ENCODE data around the gene CCDC43. TPM values are rescaled to one million over a fixed set of nuclear protein-coding genes. Genes with fewer than 3 reads are reported as not detected.

The CCDC43 gene
- total and polyA plus RNA-seq, 2 of the 13 experiments (the other 11 are each of a cell fraction or from before 2014, with no cell fraction given): 17.5 to 94.8 TPM

DNA sequence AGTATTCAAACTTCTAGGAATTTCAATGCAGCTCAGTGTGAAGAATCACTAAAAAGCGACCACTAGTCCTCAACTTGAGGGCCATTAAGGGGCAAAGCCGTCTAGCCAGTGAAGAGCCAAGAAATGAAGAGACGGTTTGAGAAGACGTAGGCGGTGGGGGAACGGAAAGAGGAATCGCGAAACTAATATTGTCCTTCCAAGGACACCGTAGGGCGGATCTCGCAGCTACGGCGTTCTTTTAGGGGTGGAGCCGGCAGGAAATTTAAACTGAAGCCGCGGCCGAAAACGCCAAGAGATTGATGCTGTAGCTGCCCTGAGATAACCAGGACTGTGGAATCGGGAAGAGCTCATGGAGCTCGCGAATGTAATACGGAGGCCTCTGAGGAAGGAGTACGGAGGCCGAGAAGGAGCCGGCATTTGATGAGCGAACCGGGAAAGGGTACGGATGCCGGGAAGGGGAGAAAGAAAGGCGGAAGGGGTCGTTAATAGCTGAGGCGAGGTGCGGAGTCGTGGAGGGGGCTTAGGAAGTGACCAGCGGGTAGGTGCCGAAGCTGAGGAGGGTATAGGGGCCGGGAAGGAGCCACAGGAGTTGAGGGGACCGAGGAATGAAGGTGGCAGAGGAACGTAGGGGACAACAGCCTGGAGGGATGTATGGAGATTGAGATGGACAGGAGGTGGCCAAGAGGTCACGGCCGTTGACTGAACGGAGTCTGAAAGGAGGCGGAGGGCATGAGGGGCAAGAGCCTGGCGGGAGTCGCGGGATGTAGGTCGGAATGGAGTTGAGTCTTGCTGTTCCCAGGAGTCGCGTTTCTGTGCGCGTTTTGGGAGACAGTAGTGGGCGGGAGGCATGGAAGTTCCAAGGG is 19.1 kb upstream of the CCDC43 start, which contains the start of gene DBF4B (continued):
- TF ChIP-seq ZNF720 (CRISPR knock-in tag; IDR thresholded peaks at IDR 0.05): no peak
- TF ChIP-seq MIXL1 (CRISPR knock-in tag; IDR thresholded peaks at IDR 0.05): peak; percentile 69; the same call in 1 of the 2 replicates
- TF ChIP-seq, protein P1, sequence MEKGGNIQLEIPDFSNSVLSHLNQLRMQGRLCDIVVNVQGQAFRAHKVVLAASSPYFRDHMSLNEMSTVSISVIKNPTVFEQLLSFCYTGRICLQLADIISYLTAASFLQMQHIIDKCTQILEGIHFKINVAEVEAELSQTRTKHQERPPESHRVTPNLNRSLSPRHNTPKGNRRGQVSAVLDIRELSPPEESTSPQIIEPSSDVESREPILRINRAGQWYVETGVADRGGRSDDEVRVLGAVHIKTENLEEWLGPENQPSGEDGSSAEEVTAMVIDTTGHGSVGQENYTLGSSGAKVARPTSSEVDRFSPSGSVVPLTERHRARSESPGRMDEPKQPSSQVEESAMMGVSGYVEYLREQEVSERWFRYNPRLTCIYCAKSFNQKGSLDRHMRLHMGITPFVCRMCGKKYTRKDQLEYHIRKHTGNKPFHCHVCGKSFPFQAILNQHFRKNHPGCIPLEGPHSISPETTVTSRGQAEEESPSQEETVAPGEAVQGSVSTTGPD (CRISPR knock-in tag; IDR thresholded peaks at IDR 0.05): no peak
- TF ChIP-seq, protein P2, sequence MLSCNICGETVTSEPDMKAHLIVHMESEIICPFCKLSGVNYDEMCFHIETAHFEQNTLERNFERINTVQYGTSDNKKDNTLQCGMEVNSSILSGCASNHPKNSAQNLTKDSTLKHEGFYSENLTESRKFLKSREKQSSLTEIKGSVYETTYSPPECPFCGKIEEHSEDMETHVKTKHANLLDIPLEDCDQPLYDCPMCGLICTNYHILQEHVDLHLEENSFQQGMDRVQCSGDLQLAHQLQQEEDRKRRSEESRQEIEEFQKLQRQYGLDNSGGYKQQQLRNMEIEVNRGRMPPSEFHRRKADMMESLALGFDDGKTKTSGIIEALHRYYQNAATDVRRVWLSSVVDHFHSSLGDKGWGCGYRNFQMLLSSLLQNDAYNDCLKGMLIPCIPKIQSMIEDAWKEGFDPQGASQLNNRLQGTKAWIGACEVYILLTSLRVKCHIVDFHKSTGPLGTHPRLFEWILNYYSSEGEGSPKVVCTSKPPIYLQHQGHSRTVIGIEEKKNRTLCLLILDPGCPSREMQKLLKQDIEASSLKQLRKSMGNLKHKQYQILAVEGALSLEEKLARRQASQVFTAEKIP (CRISPR knock-in tag; IDR thresholded peaks at IDR 0.05; ENCODE audit: borderline replicate concordance): no peak
- TF ChIP-seq SP5 (CRISPR knock-in tag; IDR thresholded peaks at IDR 0.05; ENCODE audit: borderline replicate concordance, low read depth): peak; percentile 90
- TF ChIP-seq ZBTB7B (CRISPR knock-in tag; IDR thresholded peaks at IDR 0.05): peak; percentile 68
- peak; percentile 46 for TF ChIP-seq SRSF1 (optimal IDR thresholded peaks at IDR 0.05; ENCODE audit: low read depth, low read length)
- TF ChIP-seq ZNF572 (CRISPR knock-in tag; IDR thresholded peaks at IDR 0.05): peak; percentile 99
- TF ChIP-seq, protein P3, sequence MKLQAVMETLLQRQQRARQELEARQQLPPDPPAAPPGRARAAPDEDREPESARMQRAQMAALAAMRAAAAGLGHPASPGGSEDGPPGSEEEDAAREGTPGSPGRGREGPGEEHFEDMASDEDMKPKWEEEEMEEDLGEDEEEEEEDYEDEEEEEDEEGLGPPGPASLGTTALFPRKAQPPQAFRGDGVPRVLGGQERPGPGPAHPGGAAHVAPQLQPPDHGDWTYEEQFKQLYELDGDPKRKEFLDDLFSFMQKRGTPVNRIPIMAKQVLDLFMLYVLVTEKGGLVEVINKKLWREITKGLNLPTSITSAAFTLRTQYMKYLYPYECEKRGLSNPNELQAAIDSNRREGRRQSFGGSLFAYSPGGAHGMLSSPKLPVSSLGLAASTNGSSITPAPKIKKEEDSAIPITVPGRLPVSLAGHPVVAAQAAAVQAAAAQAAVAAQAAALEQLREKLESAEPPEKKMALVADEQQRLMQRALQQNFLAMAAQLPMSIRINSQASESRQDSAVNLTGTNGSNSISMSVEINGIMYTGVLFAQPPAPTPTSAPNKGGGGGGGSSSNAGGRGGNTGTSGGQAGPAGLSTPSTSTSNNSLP (IDR thresholded peaks at IDR 0.05; ENCODE audit: low read depth, low read length): peak; percentile 19; the same call in 1 of the 2 replicates
- no peak for TF ChIP-seq ZFP41 (CRISPR knock-in tag; IDR thresholded peaks at IDR 0.05; ENCODE audit: borderline replicate concordance)
- TF ChIP-seq ARHGAP35 (CRISPR knock-in tag; IDR thresholded peaks at IDR 0.05; ENCODE audit: borderline replicate concordance): no peak
- TF ChIP-seq ZBTB8A (CRISPR knock-in tag; IDR thresholded peaks at IDR 0.05; ENCODE audit: borderline replicate concordance, low read depth): no peak
- TF ChIP-seq, protein P4, sequence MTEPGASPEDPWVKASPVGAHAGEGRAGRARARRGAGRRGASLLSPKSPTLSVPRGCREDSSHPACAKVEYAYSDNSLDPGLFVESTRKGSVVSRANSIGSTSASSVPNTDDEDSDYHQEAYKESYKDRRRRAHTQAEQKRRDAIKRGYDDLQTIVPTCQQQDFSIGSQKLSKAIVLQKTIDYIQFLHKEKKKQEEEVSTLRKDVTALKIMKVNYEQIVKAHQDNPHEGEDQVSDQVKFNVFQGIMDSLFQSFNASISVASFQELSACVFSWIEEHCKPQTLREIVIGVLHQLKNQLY (CRISPR knock-in tag; IDR thresholded peaks at IDR 0.05): no peak
- TF ChIP-seq, protein P5, sequence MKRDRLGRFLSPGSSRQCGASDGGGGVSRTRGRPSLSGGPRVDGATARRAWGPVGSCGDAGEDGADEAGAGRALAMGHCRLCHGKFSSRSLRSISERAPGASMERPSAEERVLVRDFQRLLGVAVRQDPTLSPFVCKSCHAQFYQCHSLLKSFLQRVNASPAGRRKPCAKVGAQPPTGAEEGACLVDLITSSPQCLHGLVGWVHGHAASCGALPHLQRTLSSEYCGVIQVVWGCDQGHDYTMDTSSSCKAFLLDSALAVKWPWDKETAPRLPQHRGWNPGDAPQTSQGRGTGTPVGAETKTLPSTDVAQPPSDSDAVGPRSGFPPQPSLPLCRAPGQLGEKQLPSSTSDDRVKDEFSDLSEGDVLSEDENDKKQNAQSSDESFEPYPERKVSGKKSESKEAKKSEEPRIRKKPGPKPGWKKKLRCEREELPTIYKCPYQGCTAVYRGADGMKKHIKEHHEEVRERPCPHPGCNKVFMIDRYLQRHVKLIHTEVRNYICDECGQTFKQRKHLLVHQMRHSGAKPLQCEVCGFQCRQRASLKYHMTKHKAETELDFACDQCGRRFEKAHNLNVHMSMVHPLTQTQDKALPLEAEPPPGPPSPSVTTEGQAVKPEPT (CRISPR knock-in tag; IDR thresholded peaks at IDR 0.05; ENCODE audit: low read depth): peak; percentile 89
- TF ChIP-seq ZNF629 (CRISPR knock-in tag; conservative IDR thresholded peaks at IDR 0.05): no peak
- no peak for TF ChIP-seq CHD4 (IDR thresholded peaks at IDR 0.05; ENCODE audit: borderline replicate concordance, low read length)
- TF ChIP-seq ZNF652 (CRISPR knock-in tag; IDR thresholded peaks at IDR 0.05; ENCODE audit: borderline replicate concordance, low read depth): no peak; the same call in 1 of the 2 replicates
- TF ChIP-seq ZNF850 (CRISPR knock-in tag; conservative IDR thresholded peaks at IDR 0.05): no peak
- no peak; the same call in 1 of the 2 replicates for TF ChIP-seq ZNF660 (CRISPR knock-in tag; IDR thresholded peaks at IDR 0.05; ENCODE audit: borderline replicate concordance, low read depth)
- TF ChIP-seq KMT2B (CRISPR knock-in tag; IDR thresholded peaks at IDR 0.05): peak; percentile 97
